ENCODE results near the gene HUNK.

- TF ChIP-seq, protein P1, sequence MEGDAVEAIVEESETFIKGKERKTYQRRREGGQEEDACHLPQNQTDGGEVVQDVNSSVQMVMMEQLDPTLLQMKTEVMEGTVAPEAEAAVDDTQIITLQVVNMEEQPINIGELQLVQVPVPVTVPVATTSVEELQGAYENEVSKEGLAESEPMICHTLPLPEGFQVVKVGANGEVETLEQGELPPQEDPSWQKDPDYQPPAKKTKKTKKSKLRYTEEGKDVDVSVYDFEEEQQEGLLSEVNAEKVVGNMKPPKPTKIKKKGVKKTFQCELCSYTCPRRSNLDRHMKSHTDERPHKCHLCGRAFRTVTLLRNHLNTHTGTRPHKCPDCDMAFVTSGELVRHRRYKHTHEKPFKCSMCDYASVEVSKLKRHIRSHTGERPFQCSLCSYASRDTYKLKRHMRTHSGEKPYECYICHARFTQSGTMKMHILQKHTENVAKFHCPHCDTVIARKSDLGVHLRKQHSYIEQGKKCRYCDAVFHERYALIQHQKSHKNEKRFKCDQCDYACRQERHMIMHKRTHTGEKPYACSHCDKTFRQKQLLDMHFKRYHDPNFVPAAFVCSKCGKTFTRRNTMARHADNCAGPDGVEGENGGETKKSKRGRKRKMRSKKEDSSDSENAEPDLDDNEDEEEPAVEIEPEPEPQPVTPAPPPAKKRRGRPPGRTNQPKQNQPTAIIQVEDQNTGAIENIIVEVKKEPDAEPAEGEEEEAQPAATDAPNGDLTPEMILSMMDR (IDR thresholded peaks at IDR 0.05), result no peak
- TF ChIP-seq POLR2A (IDR thresholded peaks at IDR 0.05), result no peak
- no peak for TF ChIP-seq EP300 (IDR thresholded peaks at IDR 0.05)
Observed at GRCh38 chr21:31941694-31942093, 68.9 kb downstream of the HUNK start.

Data from suprapubic skin (tissue), 3 donors.